Nephron (organoid): ENCODE data around the gene SPINT3.

ENCODE experiments used
- H3K27ac Mint-ChIP-seq, 3 experiments: 2 replicates each; pipeline ENCODE4 v1.8.0; 2020; ENCODE audit warnings: mixed read lengths in 3 of 3, mild to moderate bottlenecking in 2 of 3, moderate library complexity in 1 of 3
- H3K27me3 Mint-ChIP-seq: 2 replicates; pipeline ENCODE4 v1.8.0; 2021; ENCODE audit warnings: low read depth, mild to moderate bottlenecking, moderate library complexity, mixed read lengths
- H3K36me3 Mint-ChIP-seq: 2 replicates; pipeline ENCODE4 v1.8.0; 2020; ENCODE audit warnings: low read depth, mixed read lengths
- H3K4me1 Mint-ChIP-seq: 2 replicates; pipeline ENCODE4 v1.8.0; 2020; ENCODE audit warnings: mixed read lengths
- H3K4me3 Mint-ChIP-seq, 3 experiments: 2 replicates each; pipeline ENCODE4 v1.8.0; 2020; ENCODE audit warnings: mild to moderate bottlenecking in 3 of 3, mixed read lengths in 3 of 3, moderate library complexity in 2 of 3
- H3K9me3 Mint-ChIP-seq: 2 replicates; pipeline ENCODE4 v1.8.0; 2020; ENCODE audit warnings: mixed read lengths
- TF ChIP-seq, protein P1 (sequence below), 3 experiments: fragments of 200-600 bp; sonication (generic); IDR thresholded peaks; one replicate each; pipeline ENCODE4 v1.5.0; 2021; ENCODE audit warnings: antibody characterized with exemption in 3 of 3; ENCODE audit not compliant: unreplicated experiment in 3 of 3

Gene SPINT3

DNA sequence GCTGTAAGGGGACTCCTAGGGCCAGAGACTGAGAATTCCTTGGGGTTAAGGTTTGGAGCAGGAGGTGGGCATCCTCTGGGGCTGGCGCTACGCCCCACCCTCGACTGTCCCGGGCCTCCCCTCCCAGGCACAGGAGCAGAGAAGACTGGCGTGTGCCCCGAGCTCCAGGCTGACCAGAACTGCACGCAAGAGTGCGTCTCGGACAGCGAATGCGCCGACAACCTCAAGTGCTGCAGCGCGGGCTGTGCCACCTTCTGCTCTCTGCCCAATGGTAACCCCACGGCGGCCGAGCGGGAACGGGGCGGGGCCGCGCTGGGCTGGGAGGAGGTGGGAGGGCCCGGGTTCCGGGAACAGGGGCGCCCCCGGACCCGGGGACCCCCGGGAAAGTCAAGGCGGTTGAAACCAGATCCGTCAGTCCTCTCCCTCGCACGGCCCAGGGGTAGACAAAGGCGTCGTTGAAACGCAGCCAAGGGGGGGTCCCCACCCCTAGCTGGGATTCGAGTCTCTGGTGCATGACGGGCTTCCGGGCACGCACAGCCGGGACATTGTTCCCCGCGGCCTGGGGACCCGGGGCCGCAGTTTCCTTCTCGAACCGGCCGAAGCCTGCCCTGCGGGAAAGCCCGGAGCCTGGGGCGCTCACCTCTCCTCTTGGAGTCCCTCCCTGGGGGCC is 45.0 kb downstream of the SPINT3 start:
- H3K36me3 Mint-ChIP-seq, result peaks cover 19% of the 10 kb centered on the region
- H3K9me3 Mint-ChIP-seq, result no peaks in the 10 kb centered on the region
- H3K4me1 Mint-ChIP-seq, result peaks cover 7% of the 10 kb centered on the region
- peaks cover 34% of the 10 kb centered on the region for H3K27me3 Mint-ChIP-seq
- TF ChIP-seq, protein P1, sequence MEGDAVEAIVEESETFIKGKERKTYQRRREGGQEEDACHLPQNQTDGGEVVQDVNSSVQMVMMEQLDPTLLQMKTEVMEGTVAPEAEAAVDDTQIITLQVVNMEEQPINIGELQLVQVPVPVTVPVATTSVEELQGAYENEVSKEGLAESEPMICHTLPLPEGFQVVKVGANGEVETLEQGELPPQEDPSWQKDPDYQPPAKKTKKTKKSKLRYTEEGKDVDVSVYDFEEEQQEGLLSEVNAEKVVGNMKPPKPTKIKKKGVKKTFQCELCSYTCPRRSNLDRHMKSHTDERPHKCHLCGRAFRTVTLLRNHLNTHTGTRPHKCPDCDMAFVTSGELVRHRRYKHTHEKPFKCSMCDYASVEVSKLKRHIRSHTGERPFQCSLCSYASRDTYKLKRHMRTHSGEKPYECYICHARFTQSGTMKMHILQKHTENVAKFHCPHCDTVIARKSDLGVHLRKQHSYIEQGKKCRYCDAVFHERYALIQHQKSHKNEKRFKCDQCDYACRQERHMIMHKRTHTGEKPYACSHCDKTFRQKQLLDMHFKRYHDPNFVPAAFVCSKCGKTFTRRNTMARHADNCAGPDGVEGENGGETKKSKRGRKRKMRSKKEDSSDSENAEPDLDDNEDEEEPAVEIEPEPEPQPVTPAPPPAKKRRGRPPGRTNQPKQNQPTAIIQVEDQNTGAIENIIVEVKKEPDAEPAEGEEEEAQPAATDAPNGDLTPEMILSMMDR (IDR thresholded peaks at IDR 0.05; ENCODE audit: unreplicated experiment in 3 of 3), result no peak
- peak overlapping the region; percentile 77 to 87 (median 81) for H3K4me3 Mint-ChIP-seq
- H3K27ac Mint-ChIP-seq, result peak overlapping the region; percentile 66 to 85 (median 72)

DNA sequence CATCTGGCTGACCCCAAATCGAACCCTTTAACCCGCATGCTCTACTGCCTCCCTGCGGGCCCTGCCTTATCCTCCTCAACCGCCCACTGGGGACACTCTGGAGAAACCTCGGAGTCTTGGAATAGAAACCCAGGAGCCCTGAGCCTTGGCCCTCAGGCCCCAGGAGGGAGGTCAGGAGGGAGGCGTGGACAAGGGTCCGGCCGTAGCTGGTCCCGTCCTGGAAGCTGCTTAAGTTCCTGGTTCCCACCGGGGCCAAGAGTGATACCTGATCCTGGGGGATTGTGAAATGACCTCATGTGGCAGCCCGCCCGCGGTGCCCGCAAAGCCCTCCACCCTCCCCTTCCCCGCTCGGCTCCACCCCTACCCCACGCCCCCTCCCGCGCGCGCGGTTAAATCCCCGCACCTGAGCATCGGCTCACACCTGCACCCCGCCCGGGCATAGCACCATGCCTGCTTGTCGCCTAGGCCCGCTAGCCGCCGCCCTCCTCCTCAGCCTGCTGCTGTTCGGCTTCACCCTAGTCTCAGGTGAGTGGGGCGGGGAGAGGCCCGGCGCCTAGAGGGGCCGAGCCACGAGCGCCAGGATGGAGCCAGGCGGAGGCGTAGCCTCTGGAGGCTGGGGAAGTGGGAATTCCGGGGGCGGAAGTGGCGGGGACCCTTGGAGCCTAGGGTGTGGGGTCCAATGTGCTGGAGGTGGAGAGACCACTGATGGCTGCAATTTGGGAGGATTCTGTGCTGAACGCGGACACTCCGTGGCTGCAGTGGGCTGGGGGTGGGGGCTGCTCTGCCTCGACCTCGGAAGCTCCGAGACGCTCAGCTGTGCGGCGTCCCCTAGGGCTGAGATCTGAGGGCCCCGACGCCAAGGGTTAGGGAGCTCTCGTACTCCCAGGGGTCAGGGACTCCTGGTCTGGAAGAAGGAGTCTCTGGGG is 45.8 kb downstream of the SPINT3 start, which contains the start of gene WFDC2:
TSS of gene WFDC2 (plus strand) at position 418 of the 926 bp plus-strand sequence. CDS start at position 447, 29 bp downstream.
- Mint-ChIP-seq H3K9me3 (no peaks in the 10 kb centered on the region), H3K27me3 (peaks cover 34% of the 10 kb centered on the region), H3K36me3 (peaks cover 19% of the 10 kb centered on the region), H3K4me3 (peak within 1 kb of the TSS; percentile 77 to 87 (median 81)), H3K27ac (peak within 1 kb of the TSS; percentile 36 to 81 (median 58)), H3K4me1 (peaks cover 7% of the 10 kb centered on the region)
- TF ChIP-seq, protein P1 (IDR thresholded peaks at IDR 0.05; ENCODE audit: unreplicated experiment in 3 of 3), result peak in 1 of 3 experiments; percentile 12

DNA sequence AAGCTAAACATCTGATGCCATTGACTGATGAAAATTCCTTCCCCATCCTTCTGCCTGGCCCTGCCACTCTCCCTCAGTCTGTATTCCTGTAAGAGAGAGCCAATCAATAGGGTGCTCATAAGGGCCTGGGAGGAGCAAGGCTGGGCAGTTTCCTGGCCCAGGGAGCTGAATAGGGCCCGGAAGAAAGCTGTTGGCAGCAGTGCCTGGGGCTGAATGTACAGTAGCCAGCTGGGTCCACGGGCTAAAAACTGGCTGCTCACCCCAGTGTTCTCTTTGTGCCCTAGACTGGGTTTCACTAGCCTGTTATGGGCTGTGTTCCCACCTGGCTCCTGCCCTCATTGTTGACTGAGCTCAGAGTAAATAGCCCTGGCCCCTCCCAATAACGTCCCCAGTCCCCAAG is 47.6 kb downstream of the SPINT3 start:
- H3K9me3 Mint-ChIP-seq, result no peaks in the 10 kb centered on the region
- peaks cover 25% of the 10 kb centered on the region for H3K27me3 Mint-ChIP-seq
- peaks cover 7% of the 10 kb centered on the region for H3K4me1 Mint-ChIP-seq
- H3K4me3 Mint-ChIP-seq, result no peak overlapping the region
- peak overlapping the region in 1 of 3 experiments; percentile 81 for H3K27ac Mint-ChIP-seq
- TF ChIP-seq, protein P1 (IDR thresholded peaks at IDR 0.05; ENCODE audit: unreplicated experiment in 3 of 3), result no peak
- peaks cover 9% of the 10 kb centered on the region for H3K36me3 Mint-ChIP-seq

DNA sequence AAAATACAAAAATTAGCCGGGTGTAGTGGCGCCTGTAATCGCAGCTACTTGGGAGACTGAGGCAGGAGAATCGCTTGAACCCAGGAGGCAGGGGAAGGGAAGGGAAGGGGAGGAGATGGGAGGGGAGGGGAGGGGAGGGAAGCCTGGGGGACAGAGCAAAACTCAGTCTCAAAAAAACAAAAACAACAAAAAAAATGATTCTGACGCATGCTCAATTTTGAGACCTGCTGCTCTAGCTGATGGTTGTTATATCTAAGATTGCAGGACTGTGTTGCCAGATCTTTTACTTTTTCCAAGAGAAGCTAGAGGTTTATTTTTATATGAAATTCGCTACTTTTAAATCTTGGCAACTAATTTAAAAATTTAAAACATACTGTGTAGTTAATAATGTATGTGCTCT is 48.2 kb downstream of the SPINT3 start:
- no peaks in the 10 kb centered on the region for H3K9me3 Mint-ChIP-seq
- TF ChIP-seq, protein P1 (IDR thresholded peaks at IDR 0.05; ENCODE audit: unreplicated experiment in 3 of 3), result no peak
- H3K27me3 Mint-ChIP-seq, result peaks cover 25% of the 10 kb centered on the region
- H3K27ac Mint-ChIP-seq, result no peak overlapping the region
- H3K36me3 Mint-ChIP-seq, result peaks cover 5% of the 10 kb centered on the region
- H3K4me1 Mint-ChIP-seq, result peaks cover 7% of the 10 kb centered on the region
- H3K4me3 Mint-ChIP-seq, result no peak overlapping the region

DNA sequence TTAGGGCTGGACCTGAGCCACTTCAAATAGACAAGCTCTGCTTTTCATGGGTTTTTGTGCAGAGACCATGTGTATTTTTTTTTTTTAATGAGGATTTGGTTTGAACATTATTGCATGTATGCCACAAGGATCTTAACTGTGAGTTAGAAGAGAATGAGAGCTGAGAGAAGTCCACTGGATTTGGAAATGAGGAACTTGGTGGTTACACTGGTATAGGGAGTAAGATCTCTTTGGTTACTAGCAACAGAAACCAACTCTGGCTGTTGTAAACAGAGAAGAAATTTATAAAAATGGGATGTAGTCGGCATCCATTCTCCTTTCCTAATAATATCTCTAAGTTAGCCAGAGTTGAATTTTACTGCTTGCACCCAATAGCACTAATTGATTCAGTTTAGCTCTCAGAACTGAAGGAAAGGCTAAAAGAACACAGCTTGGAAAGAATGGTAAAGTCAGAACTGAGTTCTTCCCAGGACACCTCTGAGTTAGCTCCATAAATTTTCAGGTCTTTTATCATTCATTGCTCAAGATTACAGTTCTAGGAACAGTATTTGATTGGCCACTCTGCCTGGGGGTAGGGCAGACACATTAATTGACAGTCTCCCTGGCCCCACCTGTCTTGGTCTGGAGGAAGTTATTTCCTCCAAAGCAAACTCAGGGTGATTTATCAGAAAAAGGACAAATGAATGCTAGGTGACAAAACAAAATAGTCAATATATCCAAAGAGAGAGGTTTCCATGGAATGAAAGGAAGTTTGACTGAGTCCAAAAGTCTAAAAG is 49.7 kb downstream of the SPINT3 start:
- Mint-ChIP-seq H3K27me3 (peaks cover 16% of the 10 kb centered on the region), H3K9me3 (no peaks in the 10 kb centered on the region), H3K4me1 (no peaks in the 10 kb centered on the region), H3K27ac (no peak overlapping the region), H3K4me3 (no peak overlapping the region), H3K36me3 (no peaks in the 10 kb centered on the region)
- TF ChIP-seq, protein P1 (IDR thresholded peaks at IDR 0.05; ENCODE audit: unreplicated experiment in 3 of 3), result no peak
